MM.1S (cell line): ENCODE measurements around the gene CHTF18.

Experiments used
- DNase-seq: peaks from one replicate; pipeline ENCODE4 v3.0.0-alpha.2; 2015
- H2AFZ ChIP-seq: fragments of 300-600 bp; sonication (generic); 2 replicates; pipeline ENCODE4 v1.6.0; 2016; ENCODE audit warnings: antibody characterized with exemption, low read length
- H3F3A ChIP-seq: fragments of 300-600 bp; sonication (generic); 2 replicates; pipeline ENCODE4 v1.6.1; 2016; ENCODE audit warnings: mild to moderate bottlenecking, antibody characterized with exemption, low read length, moderate library complexity, mixed read lengths; ENCODE audit not compliant: insufficient read depth
- H3K27ac ChIP-seq: fragments of 300-600 bp; sonication (generic); 2 replicates; pipeline ENCODE4 v1.5.1; 2016; ENCODE audit warnings: mild to moderate bottlenecking, low read length
- H3K27me3 ChIP-seq: fragments of 300-600 bp; sonication (generic); replicated peaks from 2 replicates; pipeline ENCODE4 v1.6.0; 2016; ENCODE audit warnings: low read length; ENCODE audit not compliant: insufficient read depth
- H3K36me3 ChIP-seq: fragments of 300-600 bp; sonication (generic); replicated peaks from 2 replicates; pipeline ENCODE4 v1.6.1; 2016; ENCODE audit warnings: mild to moderate bottlenecking, low read length, mixed read lengths; ENCODE audit not compliant: insufficient read depth
- H3K4me1 ChIP-seq: fragments of 300-600 bp; sonication (generic); 2 replicates; pipeline ENCODE4 v1.6.1; 2016; ENCODE audit warnings: low read length, mixed read lengths
- H3K4me2 ChIP-seq: fragments of 300-600 bp; sonication (generic); 2 replicates; pipeline ENCODE4 v1.6.0; 2016; ENCODE audit warnings: low read depth, low read length
- H3K4me3 ChIP-seq: fragments of 300-600 bp; sonication (generic); 2 replicates; pipeline ENCODE4 v1.5.1; 2016; ENCODE audit warnings: low read length, mixed read lengths
- H3K79me2 ChIP-seq: fragments of 300-600 bp; sonication (generic); 2 replicates; pipeline ENCODE4 v1.6.1; 2016; ENCODE audit warnings: mixed run types, low read length, mixed read lengths
- H3K9ac ChIP-seq: fragments of 300-600 bp; sonication (generic); 2 replicates; pipeline ENCODE4 v1.6.1; 2016; ENCODE audit warnings: low read length, mixed read lengths
- H3K9me2 ChIP-seq: fragments of 300-600 bp; sonication (generic); replicated peaks from 2 replicates; pipeline ENCODE4 v1.6.1; 2016; ENCODE audit warnings: mild to moderate bottlenecking, low read length, mixed read lengths; ENCODE audit not compliant: insufficient read depth
- H3K9me3 ChIP-seq: fragments of 300-600 bp; sonication (generic); replicated peaks from 2 replicates; pipeline ENCODE4 v1.6.1; 2016; ENCODE audit warnings: mild to moderate bottlenecking, low read length, mixed read lengths; ENCODE audit not compliant: insufficient read depth
- H4K20me1 ChIP-seq: fragments of 300-600 bp; sonication (generic); 2 replicates; pipeline ENCODE4 v1.6.1; 2016; ENCODE audit warnings: mild to moderate bottlenecking, low read length, moderate library complexity, mixed read lengths; ENCODE audit not compliant: insufficient read depth
- CTCF ChIP-seq: fragments of 300-600 bp; sonication (generic); IDR thresholded peaks from 2 replicates; pipeline ENCODE4 v1.5.1; 2016; ENCODE audit warnings: antibody characterized with exemption, low read length, mixed read lengths
- EZH2 ChIP-seq: fragments of 300-600 bp; sonication (generic); optimal IDR thresholded peaks from 2 replicates; pipeline ENCODE3; 2017; ENCODE audit warnings: low read depth, mild to moderate bottlenecking, antibody characterized with exemption, low read length, mixed read lengths
- EZH2phosphoT487 ChIP-seq: fragments of 300-600 bp; sonication (generic); IDR thresholded peaks from 2 replicates; pipeline ENCODE4 v1.6.1; 2018; ENCODE audit warnings: antibody characterized with exemption, low read length

CHTF18 gene

GRCh38 chr16:840561-841454, 52.4 kb downstream of the CHTF18 start:
- TF ChIP-seq EZH2phosphoT487: no peak
- TF ChIP-seq EZH2: no peak
- TF ChIP-seq CTCF: no peak
- H4K20me1 ChIP-seq: no peaks in the 10 kb centered on the region
- 0 out of 2 replicates have a peak, but pooled peaks cover 3% of the 10 kb centered on the region for H3K9me3 ChIP-seq
- no peak overlapping the region for H3K4me3 ChIP-seq
- H3K9me2 ChIP-seq: no peaks in the 10 kb centered on the region
- H3K27me3 ChIP-seq: peaks cover 78% of the 10 kb centered on the region
- no peak overlapping the region for H3K27ac ChIP-seq
- H2AFZ ChIP-seq: no peak overlapping the region
- H3K4me2 ChIP-seq: no peak overlapping the region
- no peaks in the 10 kb centered on the region for H3K79me2 ChIP-seq
- no peaks in the 10 kb centered on the region for H3F3A ChIP-seq
- no peak overlapping the region for H3K9ac ChIP-seq
- DNase-seq: no peak
- no peaks in the 10 kb centered on the region for H3K36me3 ChIP-seq
- H3K4me1 ChIP-seq: no peaks in the 10 kb centered on the region

GRCh38 chr16:841455-842060, 53.1 kb downstream of the CHTF18 start:
- Histone ChIP-seq H3K9me2 (no peaks in the 10 kb centered on the region), H3K4me3 (no peak overlapping the region), H3K27me3 (peaks cover 71% of the 10 kb centered on the region), H3K4me2 (no peak overlapping the region), H3K27ac (no peak overlapping the region), H3K9ac (no peak overlapping the region), H3K4me1 (no peaks in the 10 kb centered on the region), H2AFZ (no peak overlapping the region), H3K79me2 (no peaks in the 10 kb centered on the region), H4K20me1 (no peaks in the 10 kb centered on the region), H3K9me3 (no peaks in the 10 kb centered on the region), H3F3A (no peaks in the 10 kb centered on the region), H3K36me3 (no peaks in the 10 kb centered on the region)
- no peak for TF ChIP-seq CTCF
- TF ChIP-seq EZH2phosphoT487: no peak
- no peak for DNase-seq

GRCh38 chr16:842061-842476, 53.6 kb downstream of the CHTF18 start:
- H3K4me1 ChIP-seq: no peaks in the 10 kb centered on the region
- no peak overlapping the region for H2AFZ ChIP-seq
- H3K27me3 ChIP-seq: peaks cover 67% of the 10 kb centered on the region
- no peak overlapping the region for H3K4me3 ChIP-seq
- H3K27ac ChIP-seq: no peak overlapping the region
- H3K4me2 ChIP-seq: no peak overlapping the region
- no peaks in the 10 kb centered on the region for H3K9me3 ChIP-seq
- no peak for TF ChIP-seq EZH2phosphoT487
- no peak for TF ChIP-seq EZH2
- no peak for TF ChIP-seq CTCF
- no peaks in the 10 kb centered on the region for H3K79me2 ChIP-seq
- no peaks in the 10 kb centered on the region for H3K36me3 ChIP-seq
- no peaks in the 10 kb centered on the region for H3K9me2 ChIP-seq
- H3K9ac ChIP-seq: no peak overlapping the region
- H4K20me1 ChIP-seq: no peaks in the 10 kb centered on the region
- no peak for DNase-seq
- H3F3A ChIP-seq: no peaks in the 10 kb centered on the region
